HG02973 (cell line): ENCODE data around the gene KIAA0753.
"Not testable (repeated sequence)": the region's sequence is repeated elsewhere in the genome, so short reads cannot be mapped to it uniquely, and the experiment has no call there.

Experiments
- ATAC-seq: cut with Tn5 transposase; IDR thresholded peaks from one replicate; pipeline ENCODE4 v1.9.1; 2021; ENCODE audit warnings: moderate library complexity; ENCODE audit not compliant: unreplicated experiment

KIAA0753 gene

DNA sequence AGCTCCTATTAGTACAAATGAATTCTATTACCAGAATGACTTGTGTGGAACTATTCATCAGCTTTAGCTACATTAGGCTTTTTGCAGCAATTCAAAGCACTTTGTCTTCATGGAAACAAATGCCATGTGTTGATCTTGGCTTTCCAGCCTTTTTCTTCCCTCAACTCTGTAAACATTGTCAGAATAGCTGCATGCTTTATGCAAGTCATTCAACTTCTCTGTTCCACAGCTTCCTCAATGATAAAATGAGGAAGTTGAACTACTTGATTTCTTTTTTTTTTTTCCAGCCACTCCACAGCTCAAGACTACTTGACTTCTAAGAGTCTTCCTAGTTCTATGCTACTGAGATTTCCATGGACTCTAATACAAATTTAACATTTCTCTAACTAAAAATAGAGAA, 41.1 kb downstream of the KIAA0753 start:
- no peak for ATAC-seq

DNA sequence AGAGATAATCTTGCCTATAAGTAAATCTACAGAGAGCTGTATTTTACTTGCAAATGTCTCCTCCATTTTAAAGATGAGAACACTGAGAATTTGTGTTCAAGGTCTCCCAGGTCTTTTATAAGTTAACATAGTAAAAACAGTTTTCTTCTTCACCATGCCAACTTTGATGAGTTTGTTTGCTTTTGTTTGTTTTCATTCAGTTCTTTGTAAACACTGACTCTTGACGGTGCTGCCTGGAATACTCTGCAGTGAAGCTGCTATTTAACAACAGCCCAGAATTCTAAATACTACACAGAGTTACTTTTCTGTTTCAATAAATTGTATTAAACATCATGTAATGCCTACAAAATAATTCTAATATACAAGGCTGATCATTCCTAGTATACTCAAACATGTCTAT, 42.8 kb downstream of the KIAA0753 start:
- ATAC-seq, result no peak

DNA sequence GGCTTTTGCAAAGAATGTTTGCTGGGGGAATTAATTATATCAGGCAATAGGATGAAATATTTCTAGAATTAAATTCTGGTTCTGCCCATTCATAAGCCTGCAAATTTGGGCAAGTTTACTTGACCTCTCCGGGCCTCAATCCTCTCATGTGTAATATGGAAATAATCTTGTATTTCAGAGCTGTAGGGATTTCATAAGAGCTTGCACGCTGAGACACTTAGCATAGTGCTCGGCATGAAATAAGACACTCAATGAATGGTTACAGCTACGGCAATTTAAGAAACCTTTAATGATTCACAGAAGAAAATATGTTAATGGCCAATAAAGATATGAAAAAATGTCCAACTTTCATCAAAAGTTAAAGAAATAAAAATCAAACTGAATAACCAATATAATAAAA, 43.6 kb downstream of the KIAA0753 start:
- ATAC-seq, result no peak

- no peak for ATAC-seq
Measured at GRCh38 chr17:6596511-6596910, 44.0 kb downstream of the KIAA0753 start.

DNA sequence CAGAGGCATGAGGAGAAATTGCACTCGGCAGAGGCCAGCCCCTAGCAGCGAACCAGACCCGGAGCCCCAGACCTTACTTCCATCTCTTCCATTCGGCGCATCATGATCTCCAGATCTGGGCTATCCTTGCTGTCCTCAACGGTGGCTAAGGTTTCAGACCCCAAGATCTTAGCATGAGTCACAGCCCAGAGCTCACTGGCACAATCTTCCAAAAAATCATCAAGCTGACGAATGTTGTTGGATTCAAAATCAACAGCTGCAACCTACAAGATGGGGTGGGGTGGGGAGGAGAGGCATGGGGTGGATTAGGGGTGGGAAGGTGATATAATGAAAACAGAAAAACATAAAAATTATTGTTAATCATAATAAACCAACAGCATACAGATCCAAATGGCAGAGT, 44.4 kb downstream of the KIAA0753 start:
- ATAC-seq, result no peak

GRCh38 chr17:6593371-6593770, 47.1 kb downstream of the KIAA0753 start:
- ATAC-seq, result not testable (repeated sequence)

DNA sequence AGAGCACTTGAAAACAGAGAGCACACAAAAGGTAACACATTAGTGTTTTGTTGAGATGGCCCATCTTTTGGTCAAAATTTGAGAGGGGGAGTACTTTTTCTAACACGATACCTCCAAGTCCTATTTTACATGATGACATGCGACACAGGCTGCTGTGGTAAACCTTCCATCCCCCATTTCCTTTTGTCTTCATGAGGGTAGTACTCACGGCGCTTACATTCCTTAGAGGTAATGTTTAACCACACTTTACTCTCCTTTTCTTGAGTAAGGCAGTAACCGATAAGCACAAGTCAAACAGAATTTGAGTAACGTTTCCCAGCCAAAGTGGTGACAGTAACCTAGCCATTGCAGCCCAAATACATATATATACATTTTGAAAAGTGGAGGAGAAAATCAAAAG, 48.3 kb downstream of the KIAA0753 start:
- ATAC-seq, result no peak

DNA sequence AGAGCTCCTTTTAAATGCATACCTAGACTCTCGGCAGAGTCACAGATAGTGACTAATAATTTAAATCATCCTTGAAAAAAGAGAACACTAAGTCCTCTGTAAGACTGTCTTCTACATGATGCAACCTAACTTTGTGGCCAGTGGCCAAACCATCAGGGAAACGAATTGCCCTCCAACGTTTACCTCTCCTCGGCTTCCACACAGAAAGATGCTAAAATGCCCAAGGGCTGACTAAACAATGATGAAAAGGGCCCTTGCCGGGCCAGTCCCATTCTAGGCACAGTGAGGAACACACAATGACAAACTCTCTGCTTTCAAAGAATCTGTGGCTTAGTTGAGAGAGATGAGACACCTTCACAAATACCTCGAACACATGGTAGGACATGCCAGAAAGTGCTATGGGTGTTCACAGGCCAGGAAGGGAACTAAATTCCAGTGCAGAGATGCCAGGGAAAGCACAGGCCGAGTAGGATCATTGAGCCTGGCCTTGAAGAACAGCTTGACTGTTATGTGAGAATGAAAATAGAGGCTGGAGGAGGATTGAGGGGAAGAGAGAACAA, 48.8 kb downstream of the KIAA0753 start:
- no peak for ATAC-seq

GRCh38 chr17:6589266-6589946, 51.1 kb downstream of the KIAA0753 start:
- no peak for ATAC-seq

- no peak for ATAC-seq
Measured at GRCh38 chr17:6588165-6588564, 52.3 kb downstream of the KIAA0753 start.

- no peak for ATAC-seq
Measured at GRCh38 chr17:6587310-6587709, 53.2 kb downstream of the KIAA0753 start.

DNA sequence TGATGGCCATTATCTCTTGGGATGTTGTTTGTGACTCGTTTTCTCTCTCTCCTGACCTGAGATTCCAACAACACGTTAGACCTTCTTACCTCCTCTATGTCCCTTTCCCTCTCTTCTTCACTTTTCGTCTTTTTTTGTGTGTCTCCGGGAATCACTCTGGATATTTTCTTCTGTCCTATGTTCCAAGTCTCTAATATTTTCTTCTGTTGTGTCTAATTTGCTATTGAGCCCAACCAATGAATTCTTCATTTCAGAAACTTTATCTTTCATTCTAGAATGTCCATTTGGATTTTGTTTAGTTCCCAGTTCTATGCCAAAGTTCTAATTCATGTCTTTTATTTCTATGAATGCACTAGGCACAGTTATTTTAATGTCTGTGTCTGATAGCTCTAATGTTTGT, 57.1 kb downstream of the KIAA0753 start:
- no peak for ATAC-seq

GRCh38 chr17:6580625-6581024, 59.9 kb downstream of the KIAA0753 start:
- ATAC-seq, result no peak

GRCh38 chr17:6578491-6578890, 62.0 kb downstream of the KIAA0753 start:
- no peak for ATAC-seq

- ATAC-seq, result no peak
Measured at GRCh38 chr17:6577686-6578263, 62.7 kb downstream of the KIAA0753 start.

GRCh38 chr17:6576038-6576785, 64.3 kb downstream of the KIAA0753 start:
- no peak for ATAC-seq

GRCh38 chr17:6575596-6575988, 64.9 kb downstream of the KIAA0753 start:
- no peak for ATAC-seq

GRCh38 chr17:6574687-6575595, 65.6 kb downstream of the KIAA0753 start:
- ATAC-seq, result no peak

DNA sequence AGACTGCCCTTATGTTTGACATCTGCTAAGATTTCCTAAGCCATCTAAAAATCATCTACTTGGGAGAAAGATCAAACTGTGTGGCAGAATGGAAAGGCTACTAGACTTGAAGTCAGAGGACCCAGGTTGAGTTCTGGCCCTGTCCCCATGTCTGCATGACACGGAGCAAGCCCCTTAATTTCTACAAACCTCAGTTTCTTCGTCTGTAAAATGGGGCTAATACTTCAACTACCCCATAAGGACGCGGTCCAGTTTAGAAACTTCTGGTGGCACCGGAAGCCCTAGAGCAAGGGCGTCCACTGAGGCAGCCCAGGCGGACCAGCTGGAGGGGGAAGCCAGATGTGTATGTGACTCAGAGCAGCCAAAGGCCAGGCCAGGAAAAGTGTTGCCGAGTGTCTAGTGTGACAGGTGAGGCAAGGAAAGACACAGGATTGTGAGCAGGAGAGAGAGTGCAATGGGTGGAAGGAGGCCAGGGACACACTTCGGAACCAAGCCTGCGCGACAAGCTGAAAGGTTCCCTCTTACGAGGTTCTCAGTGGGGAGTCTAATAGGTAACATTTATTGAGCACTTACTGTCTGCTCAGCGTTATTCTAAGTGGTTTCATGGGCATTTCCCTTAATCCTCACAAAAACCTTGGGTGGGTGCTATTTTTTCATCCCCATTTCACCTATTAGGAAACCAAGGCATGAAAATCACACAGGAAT, 66.4 kb downstream of the KIAA0753 start:
- no peak for ATAC-seq

DNA sequence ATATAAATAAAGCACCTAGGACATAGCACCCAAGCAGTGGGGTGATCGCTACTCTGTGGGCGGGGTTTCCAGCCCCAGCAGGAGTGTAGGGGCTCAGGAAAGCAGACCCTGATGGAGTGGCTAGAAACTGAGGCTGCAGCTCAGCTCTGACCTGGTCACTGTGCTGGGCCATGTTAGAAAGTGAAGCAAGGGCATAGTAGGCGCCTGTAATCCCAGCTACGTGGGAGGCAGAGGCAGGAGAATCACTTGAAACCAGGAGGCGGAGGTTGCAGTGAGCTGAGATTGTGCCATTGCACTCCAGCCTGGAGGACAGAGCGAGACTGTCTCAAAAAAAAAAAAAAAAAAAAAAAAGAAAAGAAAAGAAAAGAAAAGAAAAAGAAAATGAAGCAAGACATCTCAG, 67.0 kb downstream of the KIAA0753 start:
- not testable (repeated sequence) for ATAC-seq
